Measurements from ENCODE around the gene ZBED5. TPM values are rescaled to one million over a fixed set of nuclear protein-coding genes. Genes with fewer than 3 reads are reported as not detected.

The ZBED5 gene
- total RNA-seq, 4 donors from 2014 or later = 42.9 to 58.6 (median 52.4) TPM

DNA sequence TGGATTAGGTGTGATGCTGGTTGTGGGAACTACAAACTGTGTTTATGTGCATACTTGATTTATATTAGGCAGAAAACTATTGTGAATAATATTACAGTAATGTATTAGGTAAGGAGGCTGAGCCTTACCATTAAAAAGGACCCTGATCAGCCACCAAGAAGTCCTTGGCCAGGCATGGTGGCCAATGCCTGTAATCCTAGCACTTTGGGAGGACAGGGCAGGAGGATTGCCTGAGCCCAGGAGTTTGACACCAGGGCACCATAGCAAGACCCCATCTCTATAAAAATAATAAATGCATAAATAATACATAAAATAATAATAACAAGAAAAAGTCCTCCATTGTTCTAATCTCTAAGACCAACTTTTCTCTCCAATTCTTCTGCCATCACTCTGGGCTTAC lies 3.2 kb upstream of the ZBED5 start:
- H3K27me3 ChIP-seq = no peaks in the 10 kb centered on the region
- TF ChIP-seq, protein P1, sequence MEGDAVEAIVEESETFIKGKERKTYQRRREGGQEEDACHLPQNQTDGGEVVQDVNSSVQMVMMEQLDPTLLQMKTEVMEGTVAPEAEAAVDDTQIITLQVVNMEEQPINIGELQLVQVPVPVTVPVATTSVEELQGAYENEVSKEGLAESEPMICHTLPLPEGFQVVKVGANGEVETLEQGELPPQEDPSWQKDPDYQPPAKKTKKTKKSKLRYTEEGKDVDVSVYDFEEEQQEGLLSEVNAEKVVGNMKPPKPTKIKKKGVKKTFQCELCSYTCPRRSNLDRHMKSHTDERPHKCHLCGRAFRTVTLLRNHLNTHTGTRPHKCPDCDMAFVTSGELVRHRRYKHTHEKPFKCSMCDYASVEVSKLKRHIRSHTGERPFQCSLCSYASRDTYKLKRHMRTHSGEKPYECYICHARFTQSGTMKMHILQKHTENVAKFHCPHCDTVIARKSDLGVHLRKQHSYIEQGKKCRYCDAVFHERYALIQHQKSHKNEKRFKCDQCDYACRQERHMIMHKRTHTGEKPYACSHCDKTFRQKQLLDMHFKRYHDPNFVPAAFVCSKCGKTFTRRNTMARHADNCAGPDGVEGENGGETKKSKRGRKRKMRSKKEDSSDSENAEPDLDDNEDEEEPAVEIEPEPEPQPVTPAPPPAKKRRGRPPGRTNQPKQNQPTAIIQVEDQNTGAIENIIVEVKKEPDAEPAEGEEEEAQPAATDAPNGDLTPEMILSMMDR (IDR thresholded peaks at IDR 0.05) = no peak
- no peak for TF ChIP-seq POLR2A (IDR thresholded peaks at IDR 0.05)
- no peaks in the 10 kb centered on the region for H3K9me3 ChIP-seq
- no peak overlapping the region for H3K27ac ChIP-seq
- intact Hi-C loops (cut with DNase I) = no loop called here
- H3K4me1 ChIP-seq = peaks cover 13 to 15% of the 10 kb centered on the region in 2 donors
- no peaks in the 10 kb centered on the region for H3K36me3 ChIP-seq
- no peak for DNase-seq
- H3K4me3 ChIP-seq (replicated peaks in 1 of 3) = no peak overlapping the region

DNA sequence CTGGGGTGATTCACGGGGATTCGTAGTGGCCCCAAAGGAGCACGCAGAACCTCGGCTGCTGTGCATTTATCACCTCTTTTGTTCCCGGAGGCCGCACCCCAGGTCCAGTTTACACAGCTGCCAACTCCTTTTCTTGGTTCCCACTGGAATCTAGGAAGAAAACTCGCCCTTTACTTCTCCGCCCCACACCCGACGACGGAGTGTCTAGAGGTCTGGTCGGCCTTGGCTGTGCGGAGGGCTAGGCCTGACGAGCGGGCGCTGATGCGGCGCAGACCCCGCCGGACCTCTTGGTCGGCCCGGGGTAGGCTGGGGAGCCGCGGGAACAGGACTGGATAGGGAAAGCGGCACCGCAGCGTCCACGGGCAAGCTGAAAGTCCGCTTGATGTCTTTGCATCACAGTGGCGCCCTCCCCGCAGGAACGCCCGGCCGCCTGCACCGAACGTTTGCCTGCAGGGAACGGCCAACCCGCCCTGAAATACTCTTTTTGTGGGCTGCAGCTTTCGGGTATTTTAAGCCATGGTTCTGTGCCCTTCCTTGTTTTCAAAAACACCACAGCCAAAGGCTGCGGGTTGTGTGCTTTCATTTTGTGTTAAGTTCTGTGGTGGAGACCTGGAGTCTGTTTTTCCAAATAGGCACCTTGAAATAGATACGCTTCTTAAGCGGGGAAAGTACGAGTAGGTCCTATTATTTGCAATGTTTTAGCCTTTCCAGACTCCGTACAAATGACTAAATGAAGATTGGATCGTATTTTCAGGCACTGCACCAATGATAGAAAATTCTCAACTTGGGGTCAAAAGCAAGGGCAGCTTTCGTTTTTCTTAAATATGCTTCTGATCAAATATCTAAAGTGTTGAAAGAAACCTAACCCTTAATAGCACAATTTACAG lies 829 bp upstream of the ZBED5 start:
- H3K4me3 ChIP-seq (replicated peaks in 1 of 3) = peak overlapping the region; percentile 32 to 95 (median 60)
- H3K9me3 ChIP-seq = no peaks in the 10 kb centered on the region
- intact Hi-C loops (cut with DNase I) = loop anchor here (5.0 kb wide), 1 partner anchor 51 kb away; the partner anchor contains the start of gene EIF4G2
- TF ChIP-seq, protein P1 (IDR thresholded peaks at IDR 0.05) = no peak
- no peak for TF ChIP-seq POLR2A (IDR thresholded peaks at IDR 0.05)
- peak; percentile 61 to 64 for DNase-seq
- peaks cover 12 to 16% of the 10 kb centered on the region in 2 donors for H3K36me3 ChIP-seq
- H3K27me3 ChIP-seq = no peaks in the 10 kb centered on the region
- H3K4me1 ChIP-seq = peaks cover 16 to 20% of the 10 kb centered on the region in 2 donors
- H3K27ac ChIP-seq = peak overlapping the region; percentile 94 to 99 (median 96)
- 1% methylated on average over 37 to 43 of the region's 46 CpGs for WGBS, 2 donors

DNA sequence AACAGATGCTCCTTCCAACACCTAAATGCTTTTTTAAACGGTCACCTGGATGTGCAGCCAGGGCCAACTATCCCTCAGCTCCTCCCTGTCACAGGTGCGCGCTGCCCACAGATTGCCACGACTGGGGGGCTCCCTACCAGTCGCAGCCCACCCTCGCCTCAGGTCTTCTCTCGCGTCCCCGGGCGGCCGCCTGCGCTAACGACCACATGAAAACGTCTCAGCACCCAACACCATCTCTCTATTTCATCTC lies 469 bp downstream of the ZBED5 start:
- Histone ChIP-seq H3K4me1 (peaks cover 16 to 20% of the 10 kb centered on the region in 2 donors), H3K9me3 (no peaks in the 10 kb centered on the region), H3K36me3 (peaks cover 21 to 28% of the 10 kb centered on the region in 2 donors), H3K27me3 (no peaks in the 10 kb centered on the region), H3K27ac (peak overlapping the region; percentile 94 to 99 (median 96)), H3K4me3 (replicated peaks in 1 of 3) (peak overlapping the region; percentile 57 to 95 (median 60))
- TF ChIP-seq, protein P1 (IDR thresholded peaks at IDR 0.05) = peak in 1 of 6 experiments; percentile 7
- no peak for TF ChIP-seq POLR2A (IDR thresholded peaks at IDR 0.05)
- intact Hi-C loops (cut with DNase I) = loop anchor here (5.0 kb wide), 1 partner anchor 50 kb away; the partner anchor contains the start of gene EIF4G2
- no peak for DNase-seq
- WGBS, 2 donors = 0% methylated on average over 12 to 14 of the region's 14 CpGs

DNA sequence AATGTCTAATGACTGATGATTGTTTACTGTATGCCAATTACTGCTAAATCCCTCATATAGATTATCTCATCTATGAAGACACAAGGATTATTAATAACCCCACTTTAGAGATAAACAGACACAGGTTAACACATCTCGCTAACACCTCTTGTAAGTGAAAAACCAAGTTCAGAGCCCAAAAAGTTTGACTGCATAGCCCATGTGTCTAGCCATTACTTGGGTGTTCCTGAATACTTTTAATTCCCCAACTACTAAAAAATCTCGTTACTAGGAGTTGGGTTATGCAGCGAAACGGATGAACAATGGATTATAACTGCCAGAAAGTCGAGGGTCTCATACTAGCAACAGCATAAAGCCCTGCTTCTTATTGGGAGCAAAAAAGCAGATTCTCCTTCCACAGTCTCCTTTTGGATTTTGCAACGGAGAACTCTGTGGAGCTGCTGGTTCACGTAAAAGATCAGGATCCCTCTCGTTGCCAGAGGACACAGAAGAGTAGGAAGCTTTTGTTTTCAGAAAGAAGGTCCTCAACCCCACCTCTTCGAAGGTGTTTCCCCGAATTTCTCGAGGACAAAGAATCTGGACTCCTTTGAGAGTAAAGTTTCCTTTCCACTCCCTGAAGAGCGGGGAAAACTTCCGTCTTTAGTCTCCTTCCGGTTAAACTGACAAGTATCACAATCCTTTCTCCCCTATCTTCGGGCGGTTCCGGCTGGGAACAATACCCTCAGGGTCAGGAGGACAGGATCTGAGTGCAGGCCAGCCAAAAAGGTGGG lies 979 bp downstream of the ZBED5 start:
- TF ChIP-seq, protein P1 (IDR thresholded peaks at IDR 0.05) = no peak
- TF ChIP-seq POLR2A (IDR thresholded peaks at IDR 0.05) = no peak
- H3K4me1 ChIP-seq = peaks cover 16 to 20% of the 10 kb centered on the region in 2 donors
- intact Hi-C loops (cut with DNase I) = loop anchor here (5.0 kb wide), 1 partner anchor 50 kb away; the partner anchor contains the start of gene EIF4G2
- peak overlapping the region; percentile 94 to 99 (median 96) for H3K27ac ChIP-seq
- no peaks in the 10 kb centered on the region for H3K27me3 ChIP-seq
- H3K36me3 ChIP-seq = peaks cover 21 to 28% of the 10 kb centered on the region in 2 donors
- peak overlapping the region; percentile 57 to 95 (median 60) for H3K4me3 ChIP-seq (replicated peaks in 1 of 3)
- H3K9me3 ChIP-seq = no peaks in the 10 kb centered on the region
- 2% methylated on average over 17 of the region's 17 CpGs for WGBS, 2 donors
- DNase-seq = peak; percentile 65 to 68
